ENCODE measurements around the gene OSCAR.
"Not testable (repeated sequence)": the region's sequence is repeated elsewhere in the genome, so short reads cannot be mapped to it uniquely, and the experiment has no call there.

OSCAR gene

GRCh38 chr19:54125713-54126112, 25.1 kb upstream of the OSCAR start:
- no peak for DNase-seq (ENCODE audit: low read depth)

DNA sequence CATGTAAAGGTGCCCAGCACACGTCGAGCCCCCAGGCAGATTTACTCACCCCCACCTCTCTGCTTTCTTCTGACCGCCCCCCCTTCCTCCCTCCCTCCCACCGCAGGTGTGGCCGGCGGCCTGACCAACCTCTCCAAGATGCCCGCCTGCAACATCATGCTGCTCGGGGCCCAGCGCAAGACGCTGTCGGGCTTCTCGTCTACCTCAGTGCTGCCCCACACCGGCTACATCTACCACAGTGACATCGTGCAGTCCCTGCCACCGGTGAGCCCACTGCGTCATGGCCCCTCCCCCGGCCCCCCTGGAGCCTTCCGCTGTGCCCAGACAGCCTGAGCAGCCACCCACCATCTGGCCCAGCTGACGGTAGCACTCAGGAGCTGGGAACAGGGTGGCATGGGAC, 23.8 kb upstream of the OSCAR start:
- no peak for DNase-seq (ENCODE audit: low read depth)

DNA sequence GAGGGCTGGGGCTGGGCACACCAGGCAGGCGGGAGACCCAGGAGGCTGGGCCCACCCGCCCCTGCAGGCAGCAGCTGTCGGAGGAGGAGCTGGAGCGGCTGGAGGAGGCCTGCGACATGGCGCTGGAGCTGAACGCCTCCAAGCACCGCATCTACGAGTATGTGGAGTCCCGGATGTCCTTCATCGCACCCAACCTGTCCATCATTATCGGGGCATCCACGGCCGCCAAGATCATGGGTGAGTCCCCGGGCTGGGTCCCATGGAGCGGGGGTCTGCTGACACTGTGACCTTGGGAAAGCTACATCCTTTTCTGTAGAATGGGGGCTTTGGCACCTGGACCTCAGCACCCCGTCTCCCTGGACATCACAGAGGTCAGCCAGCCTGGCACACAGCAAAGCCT, 23.1 kb upstream of the OSCAR start:
- no peak for DNase-seq (ENCODE audit: low read depth)

DNA sequence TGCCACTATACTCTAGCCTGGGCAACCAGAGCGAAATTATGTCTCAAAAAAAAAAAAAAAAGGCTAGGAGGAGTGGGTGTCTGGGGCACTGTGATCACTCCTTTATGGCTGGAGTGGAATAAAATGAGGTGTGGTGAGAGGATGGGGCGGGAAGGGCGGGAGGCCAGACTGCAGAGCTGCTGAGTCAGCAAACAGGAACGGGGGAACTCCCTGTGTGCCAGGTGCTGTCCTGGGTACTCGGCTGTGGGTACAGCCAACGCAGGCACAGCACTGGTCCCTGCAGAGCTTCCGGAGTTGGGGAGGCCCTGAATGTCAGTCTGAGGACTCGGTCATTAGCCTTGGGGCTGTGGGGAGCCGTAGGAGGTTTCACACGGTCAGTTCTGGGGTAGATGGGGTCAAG, 20.7 kb upstream of the OSCAR start:
- DNase-seq (ENCODE audit: low read depth): no peak

DNA sequence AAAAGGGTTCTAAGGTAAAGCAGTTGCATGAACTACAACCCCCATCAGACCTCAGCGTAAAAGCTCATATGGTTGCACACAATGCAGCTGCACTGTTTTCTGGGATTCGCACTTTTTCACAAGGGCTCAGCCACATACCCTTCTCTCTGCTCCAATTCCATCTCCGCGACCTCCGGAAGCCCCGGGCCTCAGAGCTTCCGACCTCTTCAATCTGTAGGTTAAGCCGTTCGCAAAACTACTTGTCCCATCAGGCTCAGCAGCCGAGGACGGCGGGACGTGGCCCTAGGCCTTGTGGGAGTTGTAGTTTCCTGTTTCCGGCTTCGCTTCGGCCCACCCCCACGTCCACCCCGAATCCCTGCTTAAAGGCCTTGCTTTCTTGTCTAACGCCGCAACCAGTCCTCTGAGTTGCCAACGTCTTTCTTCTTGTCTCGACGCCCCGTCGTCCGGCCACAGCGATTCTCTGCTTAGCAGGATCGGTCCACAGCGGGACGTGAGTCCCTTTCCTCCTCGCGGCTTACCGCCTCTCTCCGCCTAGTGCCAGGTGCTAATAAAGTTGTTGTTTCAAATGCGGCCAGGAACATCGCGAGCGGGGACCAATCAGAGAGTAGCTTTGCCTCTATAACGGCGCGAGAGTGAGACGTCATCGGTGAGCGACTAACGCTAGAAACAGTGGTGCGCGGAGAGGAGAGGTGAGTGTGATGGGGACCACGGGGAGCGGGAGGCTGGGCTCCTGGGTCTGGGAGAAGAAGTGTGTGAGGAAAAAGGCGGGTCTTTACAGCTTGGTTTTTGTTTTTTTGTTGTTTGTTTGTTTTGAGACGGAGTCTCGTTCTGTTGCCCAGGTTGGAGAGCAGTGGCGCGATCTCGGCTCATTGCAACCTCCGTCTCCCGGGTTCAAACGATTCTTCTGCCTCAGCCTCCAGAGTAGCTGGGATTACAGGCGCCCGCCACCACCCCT, 14.8 kb upstream of the OSCAR start, which contains the start of the genes PRPF31 and TFPT:
Gene PRPF31, plus strand, starts transcription at position 646 of the 955 bp plus-strand sequence. CDS start 2,525 bp downstream, outside the sequence.
Gene TFPT, minus strand, starts transcription at position 549 of the 955 bp plus-strand sequence. Its CDS starts 388 bp downstream, at position 161.
- peak; percentile 99 for DNase-seq (ENCODE audit: low read depth)

GRCh38 chr19:54114340-54115108, 13.9 kb upstream of the OSCAR start:
- DNase-seq (ENCODE audit: low read depth): peak; percentile 58

GRCh38 chr19:54109651-54110050, 9.0 kb upstream of the OSCAR start:
- DNase-seq (ENCODE audit: low read depth): no peak

GRCh38 chr19:54108496-54108895, 7.9 kb upstream of the OSCAR start:
- no peak for DNase-seq (ENCODE audit: low read depth)

GRCh38 chr19:54107876-54108490, 7.4 kb upstream of the OSCAR start:
- no peak for DNase-seq (ENCODE audit: low read depth)

GRCh38 chr19:54106716-54107115, 6.1 kb upstream of the OSCAR start:
- no peak for DNase-seq (ENCODE audit: low read depth)

DNA sequence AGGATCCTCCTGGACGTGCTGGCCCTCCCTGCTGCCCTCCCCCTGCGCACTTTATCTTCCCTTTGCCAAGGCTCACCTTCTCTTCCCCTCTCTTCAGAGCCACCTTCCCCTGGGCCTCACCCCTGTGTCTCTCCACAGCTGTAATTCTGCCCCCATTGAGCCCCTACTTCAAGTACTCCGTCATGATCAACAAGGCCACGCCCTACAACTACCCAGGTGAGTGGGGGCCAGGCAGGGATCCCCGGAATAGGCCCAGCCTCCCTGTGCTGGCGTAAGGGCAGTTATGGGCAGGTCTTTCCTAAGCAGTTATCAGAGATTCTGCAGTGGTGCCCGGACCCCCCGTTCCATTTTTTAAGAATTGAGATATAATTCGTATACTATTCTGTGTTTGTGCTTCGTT, 5.2 kb upstream of the OSCAR start:
- no peak for DNase-seq (ENCODE audit: low read depth)

- peak; percentile 18 for DNase-seq (ENCODE audit: low read depth)
Measured at GRCh38 chr19:54104998-54105715, 4.6 kb upstream of the OSCAR start.

GRCh38 chr19:54102421-54103169, 2.0 kb upstream of the OSCAR start, which contains the start of gene NDUFA3:
Gene NDUFA3 (plus strand): TSS chr19:54102855. CDS start chr19:54102879, 24 bp downstream.
- DNase-seq (ENCODE audit: low read depth): peak; percentile 98

- not testable (repeated sequence) for DNase-seq (ENCODE audit: low read depth)
Measured at GRCh38 chr19:54099903-54100255, 724 bp downstream of the OSCAR start.

- no peak for DNase-seq (ENCODE audit: low read depth)
Measured at GRCh38 chr19:54099190-54099902, 1.3 kb downstream of the OSCAR start.

DNA sequence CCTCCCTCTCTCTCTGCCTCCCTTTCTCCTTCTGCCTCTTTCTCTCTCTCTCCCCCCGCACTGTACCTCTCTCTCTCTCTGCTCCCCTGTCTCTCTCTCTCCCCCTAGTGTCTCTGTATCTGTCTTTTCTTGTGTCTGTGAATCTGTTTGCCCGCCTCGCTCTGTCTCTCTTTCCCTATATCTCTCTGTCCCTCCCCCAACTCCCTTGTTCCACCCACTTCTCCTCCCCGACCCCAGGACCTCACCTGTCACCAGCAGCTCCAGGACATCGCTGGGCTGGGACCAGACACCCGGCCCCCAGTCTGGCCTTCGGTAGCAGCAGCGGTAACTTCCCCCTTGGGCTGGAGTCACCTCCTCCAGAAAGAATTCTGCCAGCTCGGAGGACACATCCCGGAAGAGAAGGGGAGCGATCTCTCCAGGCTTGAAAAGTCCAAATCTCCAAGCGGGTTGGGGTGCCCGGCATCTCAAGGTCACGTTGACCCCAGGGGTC, 3.9 kb downstream of the OSCAR start:
- peak; percentile 62 for DNase-seq (ENCODE audit: low read depth)

GRCh38 chr19:54095859-54096616, 4.6 kb downstream of the OSCAR start:
- DNase-seq (ENCODE audit: low read depth): peak; percentile 51

DNA sequence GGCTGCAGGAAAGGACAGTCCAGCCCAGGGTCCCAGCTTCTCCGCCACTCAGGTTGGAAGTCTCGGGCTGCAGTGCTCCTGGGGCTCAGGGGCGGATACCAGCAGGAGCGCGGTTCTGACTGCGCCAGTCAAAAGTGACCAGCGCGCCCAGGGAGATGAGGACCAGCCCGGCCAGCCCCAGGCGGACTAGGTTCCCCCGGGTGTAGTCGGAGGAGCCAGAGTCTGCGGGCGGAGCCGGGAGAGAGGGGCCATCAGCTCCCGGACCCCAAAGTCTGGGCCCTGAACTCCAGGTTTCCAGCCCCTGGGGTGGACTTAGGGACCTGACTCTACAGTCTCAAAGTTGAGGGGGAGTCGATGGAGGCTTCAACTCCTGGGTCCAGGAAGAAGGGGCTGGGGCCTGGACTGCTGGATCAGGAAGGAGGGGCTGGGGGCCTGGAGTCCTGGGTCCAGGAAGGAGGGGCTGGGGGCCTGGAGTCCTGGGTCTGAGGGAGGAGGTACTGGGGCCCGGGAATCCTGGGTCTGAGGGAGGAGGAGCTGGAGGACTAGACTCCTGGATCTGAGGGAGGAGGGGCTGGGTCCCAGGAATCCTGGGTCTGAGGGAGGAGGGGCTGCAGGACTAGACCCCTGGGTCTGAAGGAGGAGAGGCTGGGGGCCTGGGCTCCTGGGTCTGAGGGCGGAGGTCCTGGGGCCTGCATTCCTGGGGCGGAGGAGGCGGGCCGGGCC, 5.3 kb downstream of the OSCAR start:
- DNase-seq (ENCODE audit: low read depth): no peak

Data from iris pigment epithelial cell (primary cell).